GM12878 (cell line): ENCODE measurements around the gene SNAP47. TPM values are rescaled to one million over a fixed set of nuclear protein-coding genes. Genes with fewer than 3 reads are reported as not detected.

ENCODE experiments used
- ATAC-seq: fragments of 200-7000 bp; cut with Tn5 transposase; 3 replicates; pipeline ENCODE4 v1.9.1; 2020; ENCODE audit warnings: mild to moderate bottlenecking, moderate library complexity
- BruUV-seq: library from RNA; stranded (reverse); fragments of 400-500 nt; replicated peaks from 2 replicates; lab custom pipeline; 2021; lab: Mats Ljungman, UMichigan
- CTCF ChIA-PET: fragments of 300-600 bp; sonication (Branson Sonifier 250); formaldehyde crosslinking; extraction: SDS; loops from one replicate; lab custom pipeline; 2021; ENCODE audit warnings: inconsistent platforms; lab: Yijun Ruan, JAX
- POLR2A ChIA-PET: fragments of 350-600 bp; formaldehyde crosslinking; extraction: SDS; loops from one replicate; lab custom pipeline; 2021; ENCODE audit warnings: inconsistent platforms; lab: Charles Lee
- RAD21 ChIA-PET: fragments of 300-600 bp; sonication (Branson Sonifier 250); formaldehyde crosslinking; loops from one replicate; lab custom pipeline; 2023; ENCODE audit warnings: antibody characterized with exemption; ENCODE audit not compliant: unreplicated experiment; lab: Charles Lee
- SMC1A ChIA-PET: fragments of 300-600 bp; sonication (Branson Sonifier 250); formaldehyde crosslinking; loops from one replicate; lab custom pipeline; 2023; ENCODE audit not compliant: unreplicated experiment, uncharacterized antibody; lab: Charles Lee
- DNase-seq: peaks from one replicate; pipeline ENCODE4 v3.0.0-alpha.2; 2011; ENCODE audit warnings: low read depth, low spot score
- FAIRE-seq: peaks from 3 replicates; lab custom pipeline; 2011; peaks lifted over from hg19 to GRCh38; lab: Jason Lieb, UNC
- H2AFZ ChIP-seq: 2 replicates; pipeline ENCODE4 v1.6.0; 2011; ENCODE audit warnings: low read depth, low read length, control low read depth; ENCODE audit not compliant: control insufficient read depth
- H3K27ac ChIP-seq: 2 replicates; pipeline ENCODE4 v1.5.1; 2011; ENCODE audit warnings: control low read depth; ENCODE audit not compliant: control insufficient read depth, insufficient read depth
- H3K27me3 ChIP-seq, 2 experiments: replicated peaks in 1 of 2; 2 replicates each; pipeline versions ENCODE4 v1.6.0 to v1.6.1; 2011; ENCODE audit warnings: low read length in 1 of 2; ENCODE audit not compliant: control insufficient read depth in 2 of 2, insufficient read depth in 2 of 2
- H3K36me3 ChIP-seq, 2 experiments: 2 replicates each; pipeline ENCODE4 v1.5.1; 2011; ENCODE audit warnings: low read length in 1 of 2; ENCODE audit not compliant: control insufficient read depth in 2 of 2, insufficient read depth in 2 of 2
- H3K4me1 ChIP-seq: 2 replicates; pipeline ENCODE4 v1.6.1; 2011; ENCODE audit warnings: mild to moderate bottlenecking, low read length, moderate library complexity, mixed read lengths; ENCODE audit not compliant: control insufficient read depth, insufficient read depth
- H3K4me2 ChIP-seq: 2 replicates; pipeline ENCODE4 v1.6.0; 2011; ENCODE audit warnings: control low read depth; ENCODE audit not compliant: control insufficient read depth, insufficient read depth
- H3K4me3 ChIP-seq: fragments of 200-600 bp; sonication (generic); 2 replicates; pipeline ENCODE4 v1.5.1; 2016
- H3K79me2 ChIP-seq: 2 replicates; pipeline ENCODE4 v1.6.0; 2011; ENCODE audit warnings: low read length; ENCODE audit not compliant: control insufficient read depth, insufficient read depth
- H3K9ac ChIP-seq: 2 replicates; pipeline ENCODE4 v1.8.0; 2011; ENCODE audit warnings: low read length, control low read depth, mixed read lengths; ENCODE audit not compliant: control insufficient read depth, insufficient read depth
- H3K9me3 ChIP-seq: replicated peaks from 3 replicates; pipeline ENCODE4 v1.5.1; 2011; ENCODE audit warnings: mild to moderate bottlenecking, low read length; ENCODE audit not compliant: control insufficient read depth, insufficient read depth
- H4K20me1 ChIP-seq: 2 replicates; pipeline ENCODE4 v1.6.0; 2011; ENCODE audit not compliant: control insufficient read depth, insufficient read depth
- CREB1 ChIP-seq: IDR thresholded peaks from 2 replicates; pipeline ENCODE4 v1.6.1; 2012; ENCODE audit warnings: low read depth, mild to moderate bottlenecking, inconsistent platforms
- SIN3A ChIP-seq: IDR thresholded peaks from 2 replicates; pipeline ENCODE4 v1.6.1; 2012; ENCODE audit warnings: low read depth, low read length, improper control_type of control experiment
- WGBS: methylation state at CpG from one replicate; pipeline ENCODE4 v1.1.6; 2016; ENCODE audit warnings: low lambda C conversion rate; ENCODE audit not compliant: insufficient replicate concordance, insufficient coverage; ENCODE audit errors: missing lambda C conversion rate; 5-methylcytosine and 5-hydroxymethylcytosine counted together
- in situ Hi-C: fragments of 300-500 bp; cut with MboI; formaldehyde crosslinking; loops from 9 replicates; pipeline ENCODE4 v1.14.3; 2018; ENCODE audit warnings: mixed read lengths
- intact Hi-C: fragments of 100-400 bp; cut with micrococcal nuclease; formaldehyde crosslinking; loops from one replicate; pipeline ENCODE4 v1.14.2; 2022; ENCODE audit not compliant: unreplicated experiment
- polyA plus RNA-seq, 11 experiments: library from polyadenylated mRNA; depleted of rRNA in 4 of 11; unstranded in 6 of 11; stranded (reverse) in 5 of 11; fragments of >200 nt; fragmentation: Nextera tagmentation in 4 of 11; fragmentation: Illumina TruSeq in 1 of 11; extraction: Ambion mirVana in 4 of 11; extraction: Trizol in 1 of 11; gene quantifications; 1 replicate in 1 of 11; 2 replicates in 10 of 11; pipeline versions ENCODE4 v1.2.1 to v1.2.3, GENCODE V29; 2011 to 2016; ENCODE audit warnings: inconsistent platforms in 2 of 11, missing spikeins in 2 of 11, low read depth in 1 of 11
- total RNA-seq, 4 experiments: library from RNA; depleted of rRNA in 3 of 4; stranded (reverse); fragments of >200 nt in 3 of 4; fragmentation: Illumina TruSeq in 1 of 4; extraction: Trizol in 1 of 4; gene quantifications; 2 replicates each; pipeline versions ENCODE4 v1.2.1 to v1.2.3, GENCODE V29; 2013 to 2021
- TF ChIP-seq, protein P1 (sequence below): fragments of 450-650 bp; IDR thresholded peaks from 2 replicates; pipeline ENCODE4 v1.6.1; 2016; ENCODE audit warnings: mild to moderate bottlenecking

SNAP47 gene
- total and polyA plus RNA-seq, 10 of the 15 experiments (the other 5 are each of a cell fraction or from before 2014, with no cell fraction given) = 1.3 to 39.6 (median 25.2) TPM

DNA sequence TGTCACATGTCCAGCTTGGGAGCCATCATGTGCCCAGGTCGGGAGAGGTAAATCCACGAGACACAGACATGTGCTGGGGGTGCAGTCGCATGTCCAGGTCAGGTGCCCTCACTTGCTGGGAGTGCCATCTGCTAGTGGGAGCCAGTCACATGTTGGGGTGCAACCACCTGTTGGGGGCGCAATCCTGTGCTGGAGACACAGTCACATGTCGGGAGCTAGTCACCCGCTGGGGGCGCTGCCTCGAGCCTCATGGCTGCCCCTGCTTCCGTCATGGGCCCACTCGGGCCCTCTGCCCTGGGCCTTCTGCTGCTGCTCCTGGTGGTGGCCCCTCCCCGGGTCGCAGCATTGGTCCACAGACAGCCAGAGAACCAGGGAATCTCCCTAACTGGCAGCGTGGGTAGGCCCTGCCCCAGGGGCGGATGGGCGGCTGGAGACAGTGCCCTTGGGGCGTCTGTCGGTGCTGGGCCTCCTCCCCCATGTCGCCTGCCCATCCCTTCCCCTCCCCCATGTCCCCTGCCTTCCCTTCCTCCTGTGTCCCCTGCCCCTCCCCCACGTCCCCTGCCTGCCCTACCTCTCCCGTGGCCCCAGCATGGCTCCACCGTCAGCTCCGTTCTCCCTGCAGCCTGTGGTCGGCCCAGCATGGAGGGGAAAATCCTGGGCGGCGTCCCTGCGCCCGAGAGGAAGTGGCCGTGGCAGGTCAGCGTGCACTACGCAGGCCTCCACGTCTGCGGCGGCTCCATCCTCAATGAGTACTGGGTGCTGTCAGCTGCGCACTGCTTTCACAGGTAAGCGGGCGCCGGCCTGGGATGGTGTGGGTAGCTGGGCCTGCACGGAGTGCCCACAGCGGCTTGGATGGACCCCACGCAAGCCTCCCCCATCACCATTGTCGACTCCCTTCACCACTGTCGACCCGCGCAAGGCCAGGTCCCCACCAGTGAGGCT, 80.5 kb downstream of the SNAP47 start, which contains the start of gene PRSS38 (continued):
- TF ChIP-seq, protein P1, sequence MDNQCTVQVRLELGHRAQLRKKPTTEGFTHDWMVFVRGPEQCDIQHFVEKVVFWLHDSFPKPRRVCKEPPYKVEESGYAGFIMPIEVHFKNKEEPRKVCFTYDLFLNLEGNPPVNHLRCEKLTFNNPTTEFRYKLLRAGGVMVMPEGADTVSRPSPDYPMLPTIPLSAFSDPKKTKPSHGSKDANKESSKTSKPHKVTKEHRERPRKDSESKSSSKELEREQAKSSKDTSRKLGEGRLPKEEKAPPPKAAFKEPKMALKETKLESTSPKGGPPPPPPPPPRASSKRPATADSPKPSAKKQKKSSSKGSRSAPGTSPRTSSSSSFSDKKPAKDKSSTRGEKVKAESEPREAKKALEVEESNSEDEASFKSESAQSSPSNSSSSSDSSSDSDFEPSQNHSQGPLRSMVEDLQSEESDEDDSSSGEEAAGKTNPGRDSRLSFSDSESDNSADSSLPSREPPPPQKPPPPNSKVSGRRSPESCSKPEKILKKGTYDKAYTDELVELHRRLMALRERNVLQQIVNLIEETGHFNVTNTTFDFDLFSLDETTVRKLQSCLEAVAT = no peak
- no peak for TF ChIP-seq SIN3A

DNA sequence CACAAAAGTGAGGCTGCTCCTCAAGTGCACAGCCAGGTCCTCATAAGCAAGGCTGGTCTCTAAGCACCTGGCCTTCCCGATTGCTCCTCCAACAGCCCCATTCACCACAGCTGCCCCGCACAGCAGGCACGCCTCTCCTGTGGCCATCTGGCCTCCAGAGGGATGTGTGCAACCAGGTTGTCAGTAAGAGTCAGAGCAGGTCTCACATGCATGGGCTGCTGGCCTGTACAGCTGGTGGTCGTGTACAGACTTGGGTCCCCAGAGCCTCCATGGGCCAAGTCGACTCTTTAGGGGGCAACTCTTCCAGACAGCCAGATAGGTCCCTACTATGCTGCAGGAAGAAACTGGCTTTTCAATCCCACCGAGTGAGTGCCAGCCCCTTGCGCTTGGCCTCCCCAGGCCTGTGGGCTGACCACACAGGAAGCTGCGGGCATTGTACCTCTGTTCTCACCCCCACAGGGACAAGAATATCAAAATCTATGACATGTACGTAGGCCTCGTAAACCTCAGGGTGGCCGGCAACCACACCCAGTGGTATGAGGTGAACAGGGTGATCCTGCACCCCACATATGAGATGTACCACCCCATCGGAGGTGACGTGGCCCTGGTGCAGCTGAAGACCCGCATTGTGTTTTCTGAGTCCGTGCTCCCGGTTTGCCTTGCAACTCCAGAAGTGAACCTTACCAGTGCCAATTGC, 81.7 kb downstream of the SNAP47 start:
- no peak for ATAC-seq
- Histone ChIP-seq H4K20me1 (no peaks in the 10 kb centered on the region), H3K4me3 (no peak overlapping the region), H3K79me2 (no peaks in the 10 kb centered on the region), H3K4me2 (no peak overlapping the region), H3K4me1 (no peaks in the 10 kb centered on the region), H3K9me3 (peaks cover 1% of the 10 kb centered on the region; the same call in 1 of the 3 replicates), H2AFZ (no peak overlapping the region), H3K27me3 (no peaks in the 10 kb centered on the region), H3K9ac (no peak overlapping the region), H3K27ac (no peak overlapping the region), H3K36me3 (no peaks in the 10 kb centered on the region)
- ChIA-PET SMC1A (no interaction called here), POLR2A (no interaction called here), RAD21 (no interaction called here), CTCF (no interaction called here)
- DNase-seq = no peak
- no TSS peak for BruUV-seq
- FAIRE-seq = no peak
- TF ChIP-seq CREB1 = no peak
- 64% methylated on average over 16 of the region's 16 CpGs for WGBS
- in situ Hi-C loops = no loop called here
- intact Hi-C loops = no loop called here
